ENCODE measurements around the gene CDH22.

The CDH22 gene

DNA sequence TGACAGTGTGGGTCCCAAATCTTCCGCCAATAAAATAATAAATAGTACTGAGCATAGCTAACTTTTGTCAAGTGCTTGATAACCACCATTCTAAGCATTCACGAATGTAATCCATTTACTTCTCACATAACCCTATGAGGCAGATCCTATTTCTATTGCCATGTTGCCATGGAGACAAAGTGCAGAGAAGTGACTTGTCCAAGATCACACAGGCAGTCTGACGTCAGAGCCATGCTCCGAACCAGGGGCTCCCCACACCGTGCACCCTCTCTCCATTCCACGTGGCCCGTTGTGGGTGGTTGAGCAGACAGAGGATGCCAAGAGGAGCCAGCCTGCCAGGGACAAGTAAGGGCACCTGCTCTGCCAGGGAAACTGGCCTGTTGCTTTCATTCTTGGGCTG lies 38.9 kb downstream of the CDH22 start:
- H4K20me1 ChIP-seq (ENCODE audit: insufficient read depth, low read length): peaks cover 6% of the 10 kb centered on the region; the same call in 1 of the 2 replicates
- peaks cover 13% of the 10 kb centered on the region for H3K27me3 ChIP-seq (ENCODE audit: insufficient read depth, low read length, poor library complexity)
- no peaks in the 10 kb centered on the region for H3K9me3 ChIP-seq (ENCODE audit: insufficient read depth, low read length, severe bottlenecking)
- no peaks in the 10 kb centered on the region for H3K36me3 ChIP-seq (ENCODE audit: insufficient read depth, low read length)
- no peak overlapping the region for H2AFZ ChIP-seq (ENCODE audit: low read depth, low read length)
- no peak overlapping the region for H3K27ac ChIP-seq (ENCODE audit: low read length)
- TF ChIP-seq, protein P1, sequence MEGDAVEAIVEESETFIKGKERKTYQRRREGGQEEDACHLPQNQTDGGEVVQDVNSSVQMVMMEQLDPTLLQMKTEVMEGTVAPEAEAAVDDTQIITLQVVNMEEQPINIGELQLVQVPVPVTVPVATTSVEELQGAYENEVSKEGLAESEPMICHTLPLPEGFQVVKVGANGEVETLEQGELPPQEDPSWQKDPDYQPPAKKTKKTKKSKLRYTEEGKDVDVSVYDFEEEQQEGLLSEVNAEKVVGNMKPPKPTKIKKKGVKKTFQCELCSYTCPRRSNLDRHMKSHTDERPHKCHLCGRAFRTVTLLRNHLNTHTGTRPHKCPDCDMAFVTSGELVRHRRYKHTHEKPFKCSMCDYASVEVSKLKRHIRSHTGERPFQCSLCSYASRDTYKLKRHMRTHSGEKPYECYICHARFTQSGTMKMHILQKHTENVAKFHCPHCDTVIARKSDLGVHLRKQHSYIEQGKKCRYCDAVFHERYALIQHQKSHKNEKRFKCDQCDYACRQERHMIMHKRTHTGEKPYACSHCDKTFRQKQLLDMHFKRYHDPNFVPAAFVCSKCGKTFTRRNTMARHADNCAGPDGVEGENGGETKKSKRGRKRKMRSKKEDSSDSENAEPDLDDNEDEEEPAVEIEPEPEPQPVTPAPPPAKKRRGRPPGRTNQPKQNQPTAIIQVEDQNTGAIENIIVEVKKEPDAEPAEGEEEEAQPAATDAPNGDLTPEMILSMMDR (IDR thresholded peaks at IDR 0.05; ENCODE audit: borderline replicate concordance, extremely low read depth, low read length, poor library complexity, severe bottlenecking): no peak
- TF ChIP-seq EZH2 (IDR thresholded peaks at IDR 0.05; ENCODE audit: borderline replicate concordance, low read depth, low read length, severe bottlenecking): no peak
- no peak overlapping the region for H3K4me3 ChIP-seq (ENCODE audit: low read depth in 1 of 2, low read length in 2 of 2)
- DNase-seq (no peak), ATAC-seq (ENCODE audit: insufficient read depth, low read depth) (no peak)
- no peak overlapping the region for H3K4me2 ChIP-seq (ENCODE audit: insufficient read depth, low read length)
- H3K4me1 ChIP-seq (ENCODE audit: insufficient read depth, low read length): no peaks in the 10 kb centered on the region
- no peaks in the 10 kb centered on the region for H3K79me2 ChIP-seq (ENCODE audit: insufficient read depth, low read length)
- H3K9ac ChIP-seq (ENCODE audit: low read depth, low read length): no peak overlapping the region

DNA sequence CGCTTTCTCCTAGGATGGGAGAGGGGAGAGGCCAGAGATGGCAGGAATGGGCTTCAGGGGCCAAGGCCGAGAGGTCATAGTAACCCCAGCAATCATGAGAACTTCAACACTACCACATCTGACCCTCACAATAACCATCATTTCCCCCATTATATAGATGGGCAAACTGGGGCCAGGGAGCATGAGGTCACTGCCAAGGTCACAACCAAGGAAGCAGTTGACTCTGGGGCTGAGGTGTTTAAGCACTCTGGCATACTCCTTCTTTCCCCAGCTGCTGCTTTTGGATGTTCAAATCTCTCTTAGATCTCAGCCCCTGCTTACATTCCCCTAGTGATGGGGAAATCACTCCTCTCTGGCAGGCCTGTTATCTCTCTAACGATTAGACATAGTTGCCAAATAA lies 39.6 kb downstream of the CDH22 start:
- no peaks in the 10 kb centered on the region for H3K4me1 ChIP-seq (ENCODE audit: insufficient read depth, low read length)
- TF ChIP-seq, protein P1 (IDR thresholded peaks at IDR 0.05; ENCODE audit: borderline replicate concordance, extremely low read depth, low read length, poor library complexity, severe bottlenecking): no peak
- TF ChIP-seq EZH2 (IDR thresholded peaks at IDR 0.05; ENCODE audit: borderline replicate concordance, low read depth, low read length, severe bottlenecking): no peak
- DNase-seq: no peak
- H3K27me3 ChIP-seq (ENCODE audit: insufficient read depth, low read length, poor library complexity): peaks cover 16% of the 10 kb centered on the region
- H3K4me2 ChIP-seq (ENCODE audit: insufficient read depth, low read length): no peak overlapping the region
- no peak overlapping the region for H3K4me3 ChIP-seq (ENCODE audit: low read depth in 1 of 2, low read length in 2 of 2)
- no peaks in the 10 kb centered on the region for H3K9me3 ChIP-seq (ENCODE audit: insufficient read depth, low read length, severe bottlenecking)
- peaks cover 7% of the 10 kb centered on the region; the same call in 1 of the 2 replicates for H4K20me1 ChIP-seq (ENCODE audit: insufficient read depth, low read length)
- H3K27ac ChIP-seq (ENCODE audit: low read length): no peak overlapping the region
- no peak overlapping the region for H2AFZ ChIP-seq (ENCODE audit: low read depth, low read length)
- no peaks in the 10 kb centered on the region for H3K36me3 ChIP-seq (ENCODE audit: insufficient read depth, low read length)
- H3K9ac ChIP-seq (ENCODE audit: low read depth, low read length): no peak overlapping the region
- no peaks in the 10 kb centered on the region for H3K79me2 ChIP-seq (ENCODE audit: insufficient read depth, low read length)
- no peak for ATAC-seq (ENCODE audit: insufficient read depth, low read depth)

DNA sequence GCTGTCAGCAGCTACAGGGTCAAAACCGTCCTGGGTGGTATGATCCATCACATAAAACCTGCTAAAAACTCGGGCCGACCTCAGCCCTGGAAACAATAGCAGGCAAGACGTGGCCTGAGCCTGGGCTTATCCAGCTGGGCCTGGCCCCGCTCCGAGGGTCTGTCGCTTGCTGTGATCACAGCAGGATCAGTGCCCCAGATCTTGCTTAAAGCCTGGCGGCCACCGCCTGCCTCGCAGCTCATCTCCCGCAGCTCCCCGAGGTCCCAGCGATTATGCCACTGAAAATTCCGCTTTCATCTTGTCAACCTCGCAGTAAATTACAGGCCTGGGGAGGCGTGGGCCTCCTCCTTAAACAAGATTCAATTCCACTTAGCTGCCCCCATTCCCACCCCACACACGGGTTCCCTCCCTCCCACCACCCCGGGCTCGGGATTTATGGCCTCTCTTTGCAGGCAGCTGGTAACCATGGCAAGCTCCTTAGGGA lies 40.1 kb downstream of the CDH22 start:
- Histone ChIP-seq H3K4me3 (ENCODE audit: low read depth in 1 of 2, low read length in 2 of 2) (no peak overlapping the region), H3K36me3 (ENCODE audit: insufficient read depth, low read length) (no peaks in the 10 kb centered on the region), H4K20me1 (ENCODE audit: insufficient read depth, low read length) (peaks cover 11% of the 10 kb centered on the region; the same call in 1 of the 2 replicates), H3K27me3 (ENCODE audit: insufficient read depth, low read length, poor library complexity) (peaks cover 13% of the 10 kb centered on the region), H3K4me1 (ENCODE audit: insufficient read depth, low read length) (no peaks in the 10 kb centered on the region), H3K9ac (ENCODE audit: low read depth, low read length) (no peak overlapping the region), H3K9me3 (ENCODE audit: insufficient read depth, low read length, severe bottlenecking) (no peaks in the 10 kb centered on the region), H3K79me2 (ENCODE audit: insufficient read depth, low read length) (no peaks in the 10 kb centered on the region), H3K27ac (ENCODE audit: low read length) (no peak overlapping the region), H2AFZ (ENCODE audit: low read depth, low read length) (no peak overlapping the region), H3K4me2 (ENCODE audit: insufficient read depth, low read length) (no peak overlapping the region)
- TF ChIP-seq EZH2 (IDR thresholded peaks at IDR 0.05; ENCODE audit: borderline replicate concordance, low read depth, low read length, severe bottlenecking): no peak
- TF ChIP-seq, protein P1 (IDR thresholded peaks at IDR 0.05; ENCODE audit: borderline replicate concordance, extremely low read depth, low read length, poor library complexity, severe bottlenecking): no peak
- DNase-seq (no peak), ATAC-seq (ENCODE audit: insufficient read depth, low read depth) (no peak)

All from DND-41 (cell line).